Skeletal muscle cell (primary cell): Measurements from ENCODE around the gene SBK2.

ENCODE experiments used
- DNase-seq: peaks from one replicate; pipeline ENCODE4 v3.0.0-alpha.2; 2010; ENCODE audit warnings: low read depth
- H3K4me3 ChIP-seq: 2 replicates; pipeline ENCODE4 v1.5.1; 2011; ENCODE audit warnings: low read depth, mild to moderate bottlenecking, control low read depth, low read length, moderate library complexity

Gene SBK2

DNA sequence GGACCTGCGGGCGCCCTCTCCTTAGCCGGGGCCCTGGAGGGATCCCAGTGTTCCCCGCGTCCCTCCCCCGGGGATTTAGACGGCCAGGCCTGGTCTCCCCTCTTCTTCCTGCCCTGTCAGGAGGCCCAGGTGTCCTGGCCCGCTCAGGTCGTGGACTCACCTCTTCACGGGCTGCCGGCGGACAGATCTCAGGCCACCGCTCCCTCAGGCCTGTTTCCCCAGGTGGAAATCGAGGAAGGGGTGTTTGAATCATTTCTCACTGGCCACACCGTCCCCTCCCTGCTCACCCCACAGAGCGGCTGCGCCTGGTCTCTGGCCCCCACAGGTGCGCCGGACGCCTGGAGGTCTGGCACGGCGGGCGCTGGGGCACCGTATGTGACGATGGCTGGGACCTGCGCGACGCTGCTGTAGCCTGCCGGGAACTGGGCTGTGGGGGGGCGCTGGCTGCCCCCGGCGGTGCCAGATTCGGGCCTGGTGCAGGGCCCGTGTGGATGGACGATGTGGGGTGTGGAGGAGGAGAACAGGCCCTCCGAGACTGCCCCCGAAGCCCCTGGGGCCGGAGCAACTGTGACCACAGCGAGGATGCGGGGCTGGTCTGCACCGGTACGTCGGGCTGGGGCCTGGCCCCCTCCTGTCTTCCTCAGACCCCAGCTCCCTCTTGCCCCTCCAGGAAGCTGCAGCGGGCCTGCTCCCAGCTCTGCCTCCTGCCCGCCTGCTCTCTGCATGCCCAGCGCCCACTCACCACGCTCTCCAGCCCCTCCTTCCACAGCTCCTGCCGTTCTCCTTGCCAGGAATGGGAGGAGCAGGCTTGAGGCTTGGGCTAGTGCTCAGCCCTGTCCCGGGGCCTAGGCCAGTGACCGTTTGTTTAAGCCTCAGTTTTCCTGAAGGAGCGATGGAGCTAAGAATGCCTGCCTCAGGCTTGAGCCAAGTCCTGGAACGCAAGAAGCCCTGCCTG is 46.2 kb downstream of the SBK2 start:
- no peak for DNase-seq
- H3K4me3 ChIP-seq: no peak overlapping the region

DNA sequence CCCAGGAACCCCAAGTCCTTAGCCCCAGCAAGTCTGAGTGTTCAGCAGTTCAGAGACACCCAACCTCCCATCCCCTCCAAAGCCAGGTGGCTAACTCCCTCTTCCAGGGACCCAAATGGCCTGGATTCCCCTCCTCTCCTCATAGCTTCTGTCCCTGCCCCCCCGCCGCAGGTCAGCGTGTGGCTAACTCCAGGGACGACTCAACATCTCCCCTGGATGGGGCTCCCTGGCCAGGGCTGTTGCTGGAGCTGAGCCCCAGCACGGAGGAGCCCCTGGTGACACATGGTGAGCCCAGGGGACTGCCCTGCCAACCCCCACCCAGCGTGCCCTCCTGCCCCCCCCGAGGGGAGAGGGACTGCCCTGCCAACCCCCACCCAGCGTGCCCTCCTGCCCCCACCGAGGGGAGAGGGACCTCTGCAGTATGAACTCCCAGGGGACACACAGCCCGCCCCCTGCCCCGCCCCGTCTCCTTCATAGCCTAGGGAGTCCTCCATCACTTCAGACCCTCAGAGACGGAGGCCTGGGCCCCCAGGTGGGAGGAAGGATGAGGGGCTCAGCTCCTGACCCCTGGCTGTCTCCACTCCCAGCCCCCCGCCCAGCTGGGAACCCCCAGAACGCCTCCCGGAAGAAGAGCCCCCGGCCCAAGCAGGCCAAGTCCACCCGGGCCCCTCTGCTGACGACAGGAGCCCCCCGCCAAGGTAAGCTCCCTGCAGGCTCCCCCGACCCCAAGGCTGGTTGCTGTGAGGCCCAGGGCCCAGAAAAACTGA is 47.0 kb downstream of the SBK2 start:
- peak overlapping the region; percentile 1 for H3K4me3 ChIP-seq
- no peak for DNase-seq

DNA sequence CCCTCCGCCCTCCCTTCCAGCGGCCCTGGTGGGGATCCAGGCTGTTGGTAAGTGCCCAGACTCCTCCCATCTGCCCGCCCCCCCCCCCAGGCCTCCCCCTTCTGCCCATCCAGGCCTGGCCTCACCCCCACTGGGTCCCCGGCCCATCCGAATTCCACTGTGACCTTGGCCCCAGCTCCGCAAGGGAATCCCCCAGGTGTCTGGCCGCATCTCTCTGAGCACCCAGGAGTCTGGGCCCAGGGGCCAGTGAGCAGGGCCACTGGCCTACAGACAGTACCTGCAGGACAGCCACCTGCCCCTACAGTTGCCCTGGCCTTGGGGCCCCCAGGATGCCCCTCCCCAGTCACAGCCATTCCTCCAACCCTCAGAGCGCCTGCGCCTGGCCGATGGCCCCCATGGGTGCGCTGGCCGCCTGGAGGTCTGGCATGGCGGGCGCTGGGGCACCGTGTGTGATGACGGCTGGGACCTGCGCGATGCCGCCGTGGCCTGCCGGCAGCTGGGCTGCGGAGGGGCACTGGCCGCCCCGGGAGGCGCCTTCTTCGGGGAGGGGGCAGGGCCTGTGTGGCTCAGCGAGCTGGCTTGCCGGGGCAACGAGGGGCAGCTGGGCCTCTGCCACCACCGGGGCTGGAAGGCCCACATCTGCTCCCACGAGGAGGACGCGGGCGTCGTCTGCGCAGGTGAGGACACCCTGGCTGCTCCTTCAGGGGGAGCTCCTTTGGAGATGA is 47.8 kb downstream of the SBK2 start:
- no peak for DNase-seq
- peak overlapping the region; percentile 1 for H3K4me3 ChIP-seq

- no peak for DNase-seq
- H3K4me3 ChIP-seq: peak within 1 kb of the TSS; percentile 41
Observed at GRCh38 chr19:55487924-55488687, 48.8 kb downstream of the SBK2 start, which contains the start of gene SSC5D. Gene SSC5D, plus strand, starts transcription at chr19:55488436. Its CDS starts 154 bp downstream, at chr19:55488590.

- peak overlapping the region; percentile 33 for H3K4me3 ChIP-seq
- DNase-seq: peak; percentile 96
Observed at GRCh38 chr19:55486971-55487923, 49.7 kb downstream of the SBK2 start.

DNA sequence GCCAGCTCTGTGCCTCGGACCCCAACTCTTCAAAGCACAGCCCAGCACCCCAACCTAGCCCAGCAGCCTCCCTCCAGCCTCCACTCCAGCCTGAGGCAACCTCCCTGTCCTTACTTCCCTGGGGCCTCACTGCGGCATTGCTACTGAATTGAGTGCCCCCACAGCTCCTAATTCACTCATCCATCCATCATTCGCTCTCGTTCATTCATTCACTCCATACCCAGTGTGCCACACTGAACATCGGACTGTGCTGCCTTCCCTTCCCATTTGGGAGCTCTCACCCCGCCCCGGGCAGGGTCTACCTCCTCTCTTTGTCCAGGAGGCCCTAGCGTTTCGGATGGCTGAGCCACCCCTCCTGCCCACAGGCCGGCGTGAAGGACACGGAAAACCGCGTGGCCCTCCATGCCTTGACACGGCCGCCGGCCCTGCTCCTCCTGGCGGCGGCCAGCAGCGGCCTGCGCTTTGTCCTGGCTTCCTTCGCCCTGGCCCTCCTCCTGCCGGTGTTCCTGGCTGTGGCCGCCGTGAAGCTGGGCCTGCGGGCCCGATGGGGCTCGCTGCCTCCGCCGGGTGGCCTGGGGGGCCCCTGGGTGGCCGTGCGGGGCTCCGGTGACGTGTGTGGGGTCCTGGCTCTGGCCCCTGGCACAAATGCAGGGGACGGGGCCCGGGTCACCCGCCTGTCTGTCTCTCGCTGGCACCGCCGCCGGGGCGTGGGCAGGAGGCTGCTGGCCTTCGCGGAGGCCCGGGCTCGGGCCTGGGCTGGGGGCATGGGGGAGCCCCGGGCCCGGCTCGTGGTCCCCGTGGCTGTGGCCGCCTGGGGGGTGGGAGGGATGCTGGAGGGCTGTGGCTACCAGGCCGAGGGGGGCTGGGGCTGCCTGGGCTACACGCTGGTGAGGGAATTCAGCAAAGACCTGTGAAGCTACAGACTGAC is 50.6 kb downstream of the SBK2 start:
- H3K4me3 ChIP-seq: peak overlapping the region; percentile 68
- DNase-seq: no peak

DNA sequence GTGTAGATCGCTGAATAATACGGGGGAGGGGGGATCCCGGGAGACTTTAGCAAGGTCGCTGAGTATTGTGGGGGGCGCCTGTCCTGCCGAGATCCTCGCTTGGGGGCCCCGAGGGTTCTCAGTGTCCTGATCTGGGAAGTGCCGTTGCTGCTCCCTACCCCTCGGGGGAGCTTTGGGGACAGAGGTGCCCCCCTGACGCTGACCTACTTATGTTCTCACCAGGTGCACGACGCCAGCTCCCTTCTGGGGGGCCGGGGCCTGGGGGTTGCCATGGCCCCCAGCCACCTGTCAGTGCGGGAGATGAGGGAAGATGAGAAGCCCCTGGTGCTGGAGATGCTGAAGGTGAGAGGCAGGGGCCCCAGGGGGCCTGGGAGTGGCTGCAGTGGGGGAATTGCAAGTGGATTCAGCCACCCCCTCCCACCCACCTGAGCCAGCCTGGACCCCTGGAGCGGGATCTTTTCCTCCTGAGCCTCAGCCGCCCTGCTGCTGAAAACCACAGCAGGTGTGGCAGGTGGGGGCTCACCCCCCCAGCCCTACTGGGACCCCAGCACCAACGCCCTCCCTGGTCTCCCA is 51.4 kb downstream of the SBK2 start:
- H3K4me3 ChIP-seq: peak overlapping the region; percentile 68
- no peak for DNase-seq

DNA sequence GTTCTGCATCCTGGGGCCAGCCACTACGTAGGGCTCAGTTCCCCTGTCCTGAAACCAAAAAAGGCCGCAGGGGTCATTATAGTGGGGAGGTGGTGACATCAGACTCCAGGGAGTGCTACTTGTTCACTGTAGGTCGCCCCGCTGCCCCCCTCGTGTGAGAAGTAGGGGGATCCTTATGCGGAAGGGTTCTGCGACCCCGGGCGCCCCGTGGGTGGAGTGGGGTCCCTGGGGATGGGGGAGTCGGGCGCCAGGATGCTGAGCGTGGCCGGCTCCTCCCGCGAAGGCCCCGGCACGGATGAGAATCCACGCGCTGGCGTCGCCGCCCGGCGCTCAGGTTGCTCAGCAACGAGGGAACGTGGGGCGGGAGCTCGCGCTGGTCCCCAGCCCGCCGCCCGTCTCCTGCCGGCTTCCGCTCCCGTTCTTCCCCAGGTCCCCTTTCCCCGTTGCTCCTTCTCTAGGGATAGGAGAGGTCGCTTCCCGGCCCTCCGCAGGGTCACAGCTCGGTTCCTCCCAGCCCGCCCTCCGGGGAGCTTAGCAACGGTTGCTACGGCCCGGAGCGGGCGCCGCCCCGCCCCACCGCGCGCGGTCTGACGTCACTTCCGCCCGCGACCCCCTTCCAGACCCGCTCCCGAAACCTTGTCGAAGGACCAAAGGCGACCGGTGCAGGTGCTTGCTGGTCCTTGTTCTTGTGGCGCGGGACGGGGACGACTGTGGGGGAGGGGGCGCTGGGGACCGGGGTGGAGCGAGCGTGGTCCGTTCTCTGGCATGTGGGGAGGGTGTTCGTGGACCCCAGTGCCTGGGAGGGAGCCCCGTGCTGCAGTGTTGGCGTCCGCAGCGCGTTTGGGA is 52.1 kb downstream of the SBK2 start, which contains the start of gene NAT14:
Gene NAT14 (plus strand): TSS at position 596 of the 846 bp plus-strand sequence. CDS start 521 bp downstream, outside the sequence.
- no peak for DNase-seq
- peak within 1 kb of the TSS; percentile 68 for H3K4me3 ChIP-seq

- peak overlapping the region; percentile 68 for H3K4me3 ChIP-seq
- DNase-seq: no peak
Observed at GRCh38 chr19:55483706-55484592, 53.0 kb downstream of the SBK2 start.

GRCh38 chr19:55482967-55483705 is 53.8 kb downstream of the SBK2 start:
- DNase-seq: no peak
- H3K4me3 ChIP-seq: no peak overlapping the region

DNA sequence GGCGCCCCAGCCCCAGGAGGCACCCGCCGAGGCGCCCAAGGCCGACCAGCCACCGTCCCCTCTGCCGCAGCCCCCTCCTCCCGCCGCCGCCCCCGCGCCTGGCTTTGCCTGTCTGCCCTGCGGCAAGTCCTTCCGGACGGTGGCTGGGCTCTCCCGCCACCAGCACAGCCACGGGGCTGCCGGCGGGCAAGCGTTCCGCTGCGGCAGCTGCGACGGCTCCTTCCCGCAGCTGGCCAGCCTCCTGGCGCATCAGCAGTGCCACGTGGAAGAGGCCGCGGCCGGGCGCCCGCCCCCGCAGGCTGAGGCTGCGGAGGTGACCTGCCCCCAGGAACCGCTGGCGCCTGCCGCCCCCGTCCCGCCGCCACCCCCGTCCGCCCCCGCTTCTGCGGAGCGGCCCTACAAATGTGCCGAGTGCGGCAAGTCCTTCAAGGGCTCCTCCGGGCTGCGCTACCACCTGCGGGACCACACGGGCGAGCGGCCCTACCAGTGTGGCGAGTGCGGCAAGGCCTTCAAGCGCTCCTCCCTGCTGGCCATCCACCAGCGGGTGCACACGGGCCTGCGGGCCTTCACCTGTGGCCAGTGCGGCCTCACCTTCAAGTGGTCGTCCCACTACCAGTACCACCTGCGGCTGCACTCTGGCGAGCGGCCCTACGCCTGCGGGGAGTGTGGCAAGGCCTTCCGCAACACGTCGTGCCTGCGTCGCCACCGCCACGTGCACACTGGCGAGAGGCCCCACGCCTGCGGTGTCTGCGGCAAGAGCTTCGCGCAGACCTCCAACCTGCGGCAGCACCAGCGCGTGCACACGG is 54.6 kb downstream of the SBK2 start:
- DNase-seq: no peak

DNA sequence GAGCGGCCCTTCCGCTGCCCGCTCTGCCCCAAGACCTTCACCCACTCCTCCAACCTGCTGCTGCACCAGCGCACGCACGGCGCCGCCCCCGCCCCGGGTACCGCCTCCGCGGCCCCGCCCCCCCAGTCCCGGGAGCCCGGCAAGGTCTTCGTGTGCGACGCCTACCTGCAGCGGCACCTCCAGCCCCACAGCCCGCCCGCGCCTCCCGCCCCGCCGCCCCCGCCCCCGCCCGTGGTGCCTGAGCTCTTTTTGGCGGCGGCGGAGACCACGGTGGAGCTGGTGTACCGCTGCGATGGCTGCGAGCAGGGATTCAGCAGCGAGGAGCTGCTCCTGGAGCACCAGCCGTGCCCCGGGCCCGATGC is 55.2 kb downstream of the SBK2 start:
- DNase-seq: no peak
- no peak overlapping the region for H3K4me3 ChIP-seq

More for the DNA sequence above, 54.6 kb downstream of the SBK2 start:
- no peak overlapping the region for H3K4me3 ChIP-seq

DNA sequence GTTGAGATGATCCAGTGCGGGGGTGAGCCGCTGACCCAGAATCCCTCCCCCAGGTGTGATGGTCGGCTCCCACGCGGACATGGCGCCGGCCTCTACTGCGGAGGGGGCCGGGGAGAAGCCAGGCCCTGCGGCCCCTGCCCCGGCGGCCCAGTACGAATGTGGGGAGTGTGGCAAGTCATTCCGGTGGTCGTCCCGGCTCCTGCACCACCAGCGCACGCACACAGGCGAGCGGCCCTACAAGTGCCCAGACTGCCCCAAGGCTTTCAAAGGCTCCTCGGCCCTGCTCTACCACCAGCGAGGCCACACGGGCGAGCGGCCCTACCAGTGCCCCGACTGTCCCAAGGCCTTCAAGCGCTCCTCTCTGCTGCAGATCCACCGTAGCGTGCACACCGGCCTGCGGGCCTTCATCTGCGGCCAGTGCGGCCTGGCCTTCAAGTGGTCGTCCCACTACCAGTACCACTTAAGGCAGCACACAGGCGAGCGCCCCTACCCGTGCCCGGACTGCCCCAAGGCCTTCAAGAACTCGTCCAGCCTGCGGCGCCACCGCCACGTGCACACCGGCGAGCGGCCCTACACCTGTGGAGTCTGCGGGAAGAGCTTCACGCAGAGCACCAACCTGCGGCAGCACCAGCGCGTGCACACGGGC is 55.7 kb downstream of the SBK2 start:
- no peak overlapping the region for H3K4me3 ChIP-seq
- no peak for DNase-seq
